ENCODE data around the gene USP31.
"Not testable (repeated sequence)": the region's sequence is repeated elsewhere in the genome, so short reads cannot be mapped to it uniquely, and the experiment has no call there.

Gene USP31

DNA sequence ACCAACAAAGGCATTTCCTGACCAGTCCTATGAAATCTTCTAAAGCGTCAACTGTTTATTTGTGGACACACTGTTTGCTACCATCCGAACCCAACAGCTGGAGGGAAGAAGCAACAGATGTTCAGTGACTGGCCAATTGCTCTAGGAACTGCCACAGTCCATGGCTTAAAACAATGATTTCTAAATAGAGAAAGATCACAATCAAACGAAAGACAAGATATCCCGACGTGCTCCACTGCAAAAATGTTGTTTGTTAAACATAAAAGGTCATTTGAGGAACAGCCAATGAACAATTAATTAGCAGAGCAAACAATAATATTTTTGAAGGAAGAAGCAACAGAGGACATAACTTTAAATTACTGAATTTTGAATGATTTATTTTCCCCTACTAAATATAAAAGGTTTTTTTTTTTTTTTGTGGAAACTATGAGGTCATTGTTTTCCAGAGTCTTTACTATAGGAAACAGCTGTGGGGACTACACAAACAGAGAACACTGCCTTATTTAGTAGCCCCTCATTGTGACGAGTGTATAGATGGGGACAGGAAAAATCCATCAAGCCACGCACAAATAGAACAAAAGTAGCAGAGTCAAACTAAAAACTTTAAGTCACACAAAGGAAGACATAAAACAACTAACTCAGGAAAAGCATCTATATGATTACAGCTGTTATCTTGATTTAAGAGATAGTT is 17.2 kb downstream of the USP31 start:
- no peak for DNase-seq

DNA sequence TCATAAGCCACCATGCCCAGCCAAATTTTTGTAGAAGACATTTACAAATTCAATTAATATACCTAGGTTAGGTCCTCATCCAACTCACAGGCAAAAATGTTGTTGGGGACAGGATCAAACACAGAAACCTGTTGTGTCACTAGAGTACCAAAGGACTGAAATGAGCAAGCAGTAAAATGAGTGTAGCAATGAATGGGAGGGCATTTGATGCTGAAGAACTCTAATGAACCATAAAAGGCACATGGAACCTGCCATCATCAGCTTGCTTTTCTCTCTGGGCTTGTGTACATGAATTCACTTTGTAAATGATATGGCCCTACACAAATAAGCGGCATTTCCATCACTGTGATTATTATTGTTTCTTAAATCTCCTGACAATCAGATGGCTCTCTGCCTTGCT is 17.8 kb downstream of the USP31 start:
- DNase-seq = no peak

DNA sequence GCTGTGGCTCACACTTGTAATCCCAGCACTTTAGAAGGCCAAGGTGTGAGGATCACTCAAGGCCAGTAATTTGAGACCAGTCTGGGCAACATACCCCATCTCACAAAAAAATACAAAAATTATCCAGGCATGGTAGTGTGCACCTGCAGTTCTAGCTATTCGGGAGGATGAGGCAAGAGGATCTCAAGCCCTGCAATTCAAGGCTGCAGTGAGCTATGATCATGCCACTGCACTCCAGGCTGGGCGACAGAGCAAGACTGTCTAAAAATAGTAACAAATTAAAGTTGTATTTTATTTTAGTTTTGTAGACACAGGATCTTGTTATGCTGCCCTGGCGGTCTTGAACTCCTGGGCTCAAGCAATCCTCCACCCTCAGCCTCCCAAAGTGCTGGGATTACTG is 18.2 kb downstream of the USP31 start:
- no peak for DNase-seq

DNA sequence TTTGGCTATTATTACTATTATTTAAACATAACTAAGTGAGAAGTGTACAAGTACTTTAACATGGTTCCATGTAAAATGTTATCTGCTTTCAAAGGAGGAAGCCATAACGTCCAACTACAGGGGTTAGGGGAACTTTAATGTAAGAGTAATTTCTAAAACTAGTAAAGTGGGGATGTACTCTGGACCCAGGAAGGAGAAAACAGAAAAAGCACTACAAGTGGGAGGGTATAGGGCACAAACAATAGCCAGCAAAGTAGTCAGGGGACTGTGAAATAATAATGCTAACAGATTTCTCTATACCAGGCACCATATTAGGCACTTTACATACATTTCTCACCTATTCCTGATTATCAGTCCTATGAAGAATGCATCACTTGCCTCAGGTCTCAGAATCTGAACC is 19.6 kb downstream of the USP31 start:
- DNase-seq = no peak

DNA sequence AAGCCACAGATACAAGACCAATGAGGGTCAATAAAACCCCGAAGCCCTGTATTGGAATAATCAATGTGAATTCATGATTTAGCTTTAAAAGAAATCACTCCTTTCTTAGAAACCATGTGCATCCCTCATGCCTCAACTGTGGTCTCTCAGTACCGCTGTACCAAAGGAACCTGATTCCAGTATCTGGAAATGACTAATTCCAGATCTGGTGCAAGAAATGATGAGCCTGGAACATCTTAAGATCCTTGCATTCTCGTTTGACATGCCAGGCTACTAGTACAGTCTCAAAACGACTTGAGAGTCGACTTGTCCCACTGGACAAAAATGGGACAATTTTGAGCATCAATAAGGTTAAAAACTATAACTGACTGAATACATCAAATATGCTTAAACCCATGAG is 21.2 kb downstream of the USP31 start:
- no peak for DNase-seq

DNA sequence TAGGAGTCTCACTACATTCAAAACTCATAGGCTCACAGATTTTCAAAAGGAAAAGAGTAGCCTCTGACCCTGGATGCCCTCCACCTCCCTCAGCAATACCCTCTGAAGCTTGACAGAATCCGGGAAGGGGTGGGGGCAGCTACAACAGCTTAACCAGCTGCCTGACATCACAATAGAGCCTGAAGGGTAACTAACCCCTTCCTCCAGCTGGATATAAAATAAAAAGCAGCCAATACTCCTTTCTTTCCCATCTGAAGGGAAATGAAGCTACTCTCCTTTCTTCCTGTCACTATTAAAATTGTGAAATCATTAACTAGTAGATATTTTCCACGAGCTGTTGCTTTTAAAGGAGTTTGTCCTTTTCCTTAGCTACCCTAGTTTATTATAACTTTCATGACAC is 24.0 kb downstream of the USP31 start:
- DNase-seq = no peak

DNA sequence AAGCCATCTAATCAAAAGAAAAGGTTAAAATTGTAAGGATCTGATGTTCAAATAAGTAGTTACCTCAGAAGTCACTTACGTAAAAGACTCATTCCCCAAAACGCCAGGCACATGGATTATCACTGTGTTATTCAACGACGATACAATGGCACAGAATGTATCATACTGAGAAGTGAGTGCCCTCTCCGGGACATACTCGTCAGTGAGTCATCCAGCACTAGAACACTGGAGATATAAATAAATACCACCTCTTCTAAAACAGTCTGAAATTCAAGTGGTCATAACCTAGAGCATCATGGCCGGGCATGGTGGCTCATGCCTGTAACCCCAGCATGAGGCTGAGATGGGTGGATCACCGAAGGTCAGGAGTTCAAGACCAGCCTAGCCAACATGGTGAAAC is 24.9 kb downstream of the USP31 start:
- no peak for DNase-seq

DNA sequence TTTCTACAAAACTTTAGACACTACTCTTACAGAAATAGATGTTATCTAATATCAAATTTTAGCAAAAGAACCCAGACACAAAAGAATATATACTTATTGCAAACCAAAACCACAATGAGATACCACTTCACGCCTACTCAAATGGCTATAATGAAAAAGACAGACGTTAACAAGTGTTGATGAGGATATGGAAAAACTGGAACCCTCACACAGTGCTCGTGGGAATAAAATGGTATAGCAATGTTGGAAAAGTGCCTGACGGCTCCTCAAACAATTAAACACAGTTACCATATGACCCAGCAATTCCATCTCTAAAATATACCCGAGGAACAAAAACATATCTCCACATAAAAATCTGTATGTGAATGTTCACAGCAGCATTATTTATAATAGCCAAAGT is 27.1 kb downstream of the USP31 start:
- DNase-seq = no peak

DNA sequence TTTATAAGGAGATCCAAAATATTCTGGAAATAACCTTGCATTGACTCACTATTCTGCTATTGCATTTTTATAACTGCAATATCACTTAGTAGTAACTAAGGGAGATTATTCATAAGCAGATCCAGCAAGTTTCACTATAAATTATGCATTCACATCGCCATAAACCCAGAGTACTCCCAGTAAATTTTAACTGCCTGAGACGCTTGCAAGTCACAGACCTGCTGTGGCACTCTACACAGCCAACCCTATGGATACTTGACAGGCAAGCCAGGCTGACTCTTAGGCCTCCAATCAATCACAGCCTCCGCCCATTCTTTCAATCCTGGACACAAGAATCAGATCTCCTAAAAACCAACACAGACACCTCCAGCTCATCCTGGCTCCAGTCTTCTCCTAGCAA is 28.2 kb downstream of the USP31 start:
- DNase-seq = no peak

DNA sequence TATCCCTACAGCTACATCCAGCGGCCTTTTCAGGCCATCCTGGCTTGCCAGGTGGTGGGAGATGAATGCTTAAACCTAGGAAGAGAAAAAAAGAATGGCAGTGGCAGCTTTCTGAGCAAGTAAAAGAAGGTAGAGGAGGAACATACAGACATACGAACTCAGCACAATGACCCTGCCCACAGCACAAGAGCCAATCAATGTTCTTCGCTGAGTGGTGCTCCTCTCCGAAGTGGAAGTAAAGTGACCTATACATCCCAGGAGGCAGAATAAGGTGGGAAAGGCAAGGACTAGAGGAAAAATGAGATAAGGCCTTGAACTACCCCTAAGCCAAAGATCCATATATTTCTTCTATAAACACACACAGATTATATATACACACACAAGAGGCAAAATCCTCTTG is 28.7 kb downstream of the USP31 start:
- no peak for DNase-seq

DNA sequence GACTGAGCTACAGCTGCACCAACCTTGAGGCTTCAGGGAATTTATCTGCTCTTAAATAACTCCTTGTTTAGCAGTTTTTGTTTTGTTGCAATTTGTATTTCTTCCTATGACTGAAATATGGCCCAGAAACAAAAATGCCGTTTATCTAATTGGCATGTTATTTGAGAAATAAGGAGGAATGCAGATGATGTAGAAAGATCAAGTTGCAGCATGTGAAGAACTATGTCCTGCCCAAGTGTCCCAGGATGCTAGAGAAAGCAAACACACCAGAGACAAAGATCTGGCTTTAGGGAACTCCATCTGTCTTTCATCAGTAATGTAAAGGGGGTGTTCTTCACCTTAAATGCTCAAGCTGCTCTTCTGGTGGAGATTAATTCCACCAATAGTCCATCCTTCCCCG is 29.7 kb downstream of the USP31 start:
- no peak for DNase-seq

DNA sequence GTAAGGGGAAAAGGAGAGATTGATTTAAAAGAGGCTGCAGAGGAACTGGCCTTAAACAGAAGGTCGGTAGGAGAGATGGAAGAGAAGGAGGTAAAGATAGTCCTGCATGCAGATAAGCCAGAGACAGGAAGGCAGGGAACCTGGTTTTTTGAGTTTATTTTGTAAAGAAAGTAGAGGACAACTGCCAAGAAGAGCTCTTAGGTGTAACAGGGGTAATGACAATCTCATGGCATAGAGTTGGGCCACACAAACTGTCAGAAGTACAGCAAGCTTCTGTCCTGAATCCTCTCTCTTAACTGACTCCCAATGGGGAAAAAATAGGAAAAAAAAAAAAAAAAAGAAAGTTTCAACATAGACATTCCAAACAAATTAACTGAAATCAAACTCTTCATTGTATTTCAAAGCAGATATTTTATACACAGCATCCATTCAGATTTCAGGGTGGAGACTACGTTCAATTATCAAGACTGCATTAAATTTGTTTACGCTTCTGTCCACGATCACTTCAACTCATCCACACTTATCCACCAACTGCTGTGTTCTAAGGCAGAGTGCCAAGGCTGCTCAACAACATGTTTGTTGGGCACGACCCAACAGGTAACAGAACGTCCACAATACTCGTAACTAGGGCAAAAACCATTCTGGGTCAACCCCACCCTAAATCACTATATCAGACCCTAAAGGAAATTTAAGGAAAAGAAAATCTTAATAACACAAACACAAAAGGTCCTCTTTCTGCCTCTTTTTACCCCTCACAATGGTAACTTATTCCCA is 34.9 kb downstream of the USP31 start:
- DNase-seq = no peak

DNA sequence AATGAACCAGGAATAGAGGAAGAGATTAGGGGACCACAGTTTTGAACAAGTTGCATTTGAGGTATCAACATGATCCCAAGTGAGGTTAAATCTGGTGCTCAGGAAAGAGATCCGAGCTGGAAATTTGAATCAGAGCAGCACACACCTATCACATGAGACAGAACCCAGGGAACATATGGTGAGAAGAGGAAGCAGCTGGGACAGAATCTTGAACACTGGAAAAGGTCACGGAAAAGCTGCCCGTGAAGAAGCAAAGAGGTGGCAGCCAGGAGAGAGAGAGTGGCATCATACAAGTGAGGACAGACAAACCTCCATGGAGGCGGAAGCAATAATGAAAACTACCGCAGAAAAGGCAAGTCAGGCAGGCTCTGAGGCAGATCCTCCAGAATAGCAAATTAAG is 36.1 kb downstream of the USP31 start:
- no peak for DNase-seq

DNA sequence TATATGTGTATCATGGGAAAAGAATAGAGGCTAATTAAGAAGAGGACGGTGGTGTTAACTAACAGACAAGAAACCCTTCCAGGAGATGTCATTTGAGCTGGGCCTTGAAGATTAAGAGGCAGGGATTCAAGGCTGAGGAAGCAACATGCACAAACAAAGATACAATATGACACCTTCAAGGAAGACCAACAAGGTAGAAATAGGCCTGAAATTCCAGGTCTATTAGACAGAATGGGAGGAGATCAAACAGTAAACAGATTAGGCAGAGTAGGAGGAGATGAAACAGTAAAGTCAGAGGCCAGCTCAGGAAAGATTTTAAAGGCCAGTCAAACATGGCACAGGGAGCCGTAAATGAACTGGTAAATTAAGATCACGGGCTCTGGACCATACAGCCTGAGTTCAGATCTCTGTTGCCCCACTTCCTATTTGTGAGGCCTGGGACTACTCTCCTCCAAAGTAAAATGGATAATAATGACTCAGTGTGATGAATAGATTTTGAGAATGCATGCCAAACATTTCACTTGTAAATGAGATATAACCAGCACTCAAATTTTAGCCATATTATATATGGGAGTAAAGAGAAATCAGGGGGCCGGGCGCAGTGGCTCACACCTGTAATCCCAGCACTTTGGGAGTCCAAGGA is 38.9 kb downstream of the USP31 start:
- no peak for DNase-seq

DNA sequence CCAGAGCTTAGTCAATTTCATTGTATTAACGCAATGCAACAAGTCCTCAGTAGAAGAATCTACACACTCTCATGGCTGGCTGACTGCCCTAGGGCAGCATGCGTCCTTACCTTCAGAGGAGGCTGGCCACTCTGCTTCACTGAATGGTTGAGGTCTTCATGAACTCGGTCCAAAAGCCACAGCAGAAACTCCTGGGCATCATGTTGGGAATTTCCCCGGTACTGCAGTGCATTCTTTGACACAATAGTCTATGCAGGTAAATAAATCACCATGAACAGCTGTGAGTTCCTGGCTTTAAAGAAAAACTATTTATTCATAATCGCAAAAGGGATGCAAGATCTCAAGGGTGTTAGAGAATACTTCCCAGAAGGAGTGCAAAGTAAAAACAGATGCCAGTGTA is 41.3 kb downstream of the USP31 start:
- no peak for DNase-seq

DNA sequence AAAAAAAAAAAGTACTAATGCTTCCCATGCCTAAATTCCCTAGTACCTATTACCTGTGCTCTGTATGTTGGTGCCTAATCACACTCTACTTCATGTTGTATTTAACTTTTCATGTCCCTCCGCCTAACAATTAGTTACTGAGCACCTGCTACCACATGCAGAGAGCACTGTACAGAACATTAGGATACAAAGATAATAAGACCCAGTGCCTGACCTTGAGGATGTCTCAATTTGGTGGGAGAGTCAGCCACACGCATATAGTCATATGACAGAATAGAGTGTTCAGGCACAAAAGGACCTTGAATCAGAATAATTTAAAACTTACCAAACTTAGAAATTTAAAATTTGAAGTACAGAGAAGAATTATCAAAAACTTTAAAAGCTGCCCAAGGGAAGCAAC is 42.1 kb downstream of the USP31 start:
- no peak for DNase-seq

DNA sequence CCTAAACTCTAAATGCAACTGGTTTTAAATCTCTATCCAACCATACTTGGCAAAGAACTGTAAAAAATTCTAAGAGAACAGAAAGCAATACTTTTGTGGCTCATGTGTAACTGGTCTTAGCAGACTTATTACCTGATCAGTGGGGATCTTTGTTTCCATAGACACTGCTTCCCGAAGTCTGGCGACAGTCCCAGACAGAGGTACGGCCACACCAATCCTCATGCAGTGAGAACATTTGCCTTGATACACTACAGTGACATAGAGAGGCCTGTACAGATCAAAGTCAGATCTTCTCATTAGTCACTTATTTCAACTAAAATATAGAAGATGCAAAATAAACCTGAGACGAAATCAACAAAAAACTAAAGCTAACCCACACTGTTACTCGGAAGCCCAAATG is 43.9 kb downstream of the USP31 start:
- no peak for DNase-seq

DNA sequence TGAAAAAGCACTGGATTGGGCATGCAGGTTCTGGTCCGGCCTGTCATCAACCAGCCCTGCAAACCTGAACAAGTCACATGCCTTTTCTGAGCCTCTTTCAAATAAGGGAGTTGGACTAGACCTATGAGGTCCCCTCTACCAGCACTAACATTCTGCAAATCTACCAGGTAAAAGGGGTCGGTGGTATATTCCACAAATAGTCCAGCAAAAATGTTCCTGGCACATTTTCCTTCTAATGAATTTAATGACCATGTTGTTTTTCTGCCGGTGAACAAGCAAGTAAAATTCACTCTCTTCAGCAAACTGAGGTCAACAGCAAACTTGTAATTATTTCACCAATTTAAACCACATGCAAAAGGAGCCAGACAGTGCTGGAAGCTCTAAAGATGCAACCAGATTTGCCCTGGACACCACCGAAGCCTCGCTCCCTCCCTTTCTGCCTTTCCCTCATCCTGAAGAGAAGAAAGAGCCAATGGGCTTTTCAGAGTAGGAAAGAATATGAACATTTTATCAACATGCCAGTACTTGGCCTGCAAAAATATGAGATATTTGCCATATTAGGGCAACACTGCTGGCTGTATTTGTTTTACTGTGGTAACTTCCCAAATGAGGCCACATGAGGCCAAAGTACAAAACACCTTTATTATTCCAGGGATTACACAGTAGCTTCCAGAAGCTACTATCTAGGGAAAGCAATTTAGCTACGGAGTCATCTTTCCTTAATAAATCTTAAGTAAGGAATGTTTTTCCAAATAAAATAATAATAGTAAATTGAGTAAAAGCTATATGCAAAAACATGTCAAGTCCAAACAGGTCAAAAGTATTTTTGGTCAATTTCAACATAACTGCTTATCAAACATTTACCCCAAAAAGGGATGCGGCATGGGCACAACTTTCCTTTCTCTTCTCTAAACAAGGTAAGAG is 45.0 kb downstream of the USP31 start:
- DNase-seq = no peak

DNA sequence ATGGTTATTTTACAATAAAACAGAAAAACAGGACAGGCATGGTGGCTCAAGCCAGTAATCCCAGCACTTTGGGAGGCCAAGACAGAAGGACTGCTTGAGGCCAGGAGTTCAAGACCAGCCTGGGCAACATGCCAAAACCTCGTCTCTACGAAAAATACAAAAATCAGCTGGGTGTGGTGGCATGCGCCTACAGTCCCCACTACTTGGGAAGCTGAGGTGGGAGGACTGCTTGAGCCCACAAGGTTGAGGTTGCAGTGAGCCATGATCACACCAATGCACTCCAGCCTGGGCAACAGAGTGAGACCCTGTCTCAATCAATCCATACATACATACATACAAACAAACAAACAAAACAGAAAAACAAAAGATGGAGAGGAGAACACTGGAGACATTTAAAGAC is 45.6 kb downstream of the USP31 start:
- no peak for DNase-seq

DNA sequence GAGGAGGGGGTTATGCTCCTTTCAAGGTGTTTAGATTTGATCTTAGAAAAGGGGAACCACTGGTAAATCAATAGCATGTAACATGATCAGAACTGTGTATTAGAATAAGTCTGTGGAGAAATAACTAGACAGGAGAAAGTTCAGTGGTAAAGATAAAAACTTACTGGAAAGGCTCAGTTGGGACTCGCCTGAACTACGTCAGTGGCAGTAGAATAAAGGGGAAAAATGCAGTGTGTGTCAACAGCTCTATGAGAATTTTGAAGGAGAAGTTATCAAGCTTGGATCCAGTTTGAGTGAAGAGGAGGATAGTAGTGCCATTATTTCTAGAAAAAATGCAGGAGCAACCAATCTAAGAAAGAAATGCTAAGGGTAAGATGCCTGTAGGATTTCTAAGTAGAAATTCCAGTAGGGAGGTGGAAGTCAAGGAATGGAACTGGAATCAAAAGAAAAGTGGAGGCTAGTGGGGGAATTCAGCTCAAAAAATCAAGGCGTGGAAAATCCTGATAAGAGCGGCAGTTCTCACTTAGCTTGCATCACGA is 48.2 kb downstream of the USP31 start:
- no peak for DNase-seq

DNA sequence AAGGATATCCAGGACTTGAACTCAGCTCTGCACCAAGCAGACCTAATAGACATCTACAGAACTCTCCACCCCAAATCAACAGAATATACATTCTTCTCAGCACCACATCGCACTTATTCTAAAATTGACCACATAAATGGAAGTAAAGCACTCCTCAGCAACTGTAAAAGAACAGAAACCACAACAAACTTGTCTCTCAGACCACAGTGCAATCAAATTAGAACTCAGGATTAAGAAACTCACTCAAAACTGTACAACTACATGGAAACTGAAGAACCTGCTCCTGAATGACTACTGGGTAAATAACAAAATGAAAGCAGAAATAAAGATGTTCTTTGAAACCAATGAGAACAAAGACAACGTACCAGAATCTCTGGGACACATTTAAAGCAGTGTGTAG is 52.8 kb downstream of the USP31 start:
- not testable (repeated sequence) for DNase-seq

DNA sequence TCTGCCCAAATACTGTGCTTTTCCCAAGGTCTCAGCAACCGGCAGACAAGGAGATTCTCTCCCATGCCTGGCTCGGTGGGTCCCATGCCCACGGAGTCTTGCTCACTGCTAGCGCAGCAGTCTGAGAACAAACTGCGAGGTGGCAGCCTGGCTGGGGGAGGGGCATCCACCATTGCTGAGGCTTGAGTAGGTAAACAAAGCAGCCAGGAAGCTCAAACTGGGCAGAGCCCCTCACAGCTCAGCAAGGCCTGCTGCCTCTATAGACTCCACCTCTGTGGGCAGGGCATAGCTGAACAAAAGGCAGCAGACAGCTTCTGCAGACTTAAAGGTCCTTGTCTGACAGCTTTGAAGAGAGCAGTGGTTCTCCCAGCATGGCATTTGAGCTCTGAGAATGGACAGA is 55.1 kb downstream of the USP31 start:
- not testable (repeated sequence) for DNase-seq

DNA sequence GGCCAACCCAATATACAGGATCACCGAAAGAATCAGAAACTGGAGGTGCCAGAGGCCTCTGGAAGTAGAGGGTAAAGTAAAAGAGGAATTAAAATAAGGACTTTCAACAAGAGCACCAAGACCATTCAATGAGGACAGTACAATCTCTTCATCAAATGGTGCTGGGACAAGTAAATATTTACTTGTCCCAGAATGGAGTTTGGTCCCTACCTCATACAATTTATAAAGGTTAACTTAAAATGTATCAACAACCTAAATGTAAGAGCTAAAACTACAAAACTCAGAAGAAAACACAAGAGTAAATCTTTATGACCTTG is 56.5 kb downstream of the USP31 start:
- no peak for DNase-seq
